ENCODE measurements around the gene GDPGP1. TPM values are rescaled to one million over a fixed set of nuclear protein-coding genes. Genes with fewer than 3 reads are reported as not detected.

GDPGP1 gene
- total and polyA plus RNA-seq, 4 donors: 3.4 to 11.0 (median 5.2) TPM

DNA sequence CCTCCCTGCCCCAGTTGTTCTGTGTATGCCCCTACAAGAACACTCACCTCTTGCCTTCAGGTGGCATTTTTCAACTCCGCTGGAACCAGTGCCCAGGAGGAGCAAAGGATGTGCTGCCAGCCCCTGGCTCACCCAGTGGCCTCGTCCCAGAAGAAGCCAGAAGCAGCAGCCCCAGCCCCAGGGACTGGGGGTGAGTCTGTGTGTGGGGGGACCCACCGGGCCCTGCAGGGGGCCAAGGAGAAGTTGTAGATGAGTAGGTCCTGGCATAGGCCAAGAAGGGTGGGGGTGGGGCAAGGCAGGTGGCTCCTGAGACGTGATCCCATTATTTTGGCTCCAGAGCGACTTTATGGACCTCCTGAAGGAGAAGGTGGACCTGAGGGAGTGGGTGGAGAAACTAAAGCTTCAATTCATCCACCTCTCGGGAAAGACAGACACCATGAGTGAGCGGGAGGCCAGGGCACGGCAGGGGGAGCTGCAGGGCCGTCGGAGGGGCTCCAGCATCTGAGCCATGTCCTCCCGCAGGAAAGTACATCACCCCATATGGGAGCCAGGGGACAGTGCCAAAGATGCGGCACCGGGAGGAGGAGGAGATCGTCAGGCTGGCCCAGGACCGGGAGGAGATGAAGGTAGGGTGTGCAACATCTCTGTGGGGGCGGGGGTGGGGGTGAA lies 60.7 kb downstream of the GDPGP1 start:
- H3K27me3 ChIP-seq (ENCODE audit: control insufficient read depth in 3 of 3, insufficient read depth in 3 of 3, low read length in 2 of 3): no peaks in the 10 kb centered on the region
- H3K9ac ChIP-seq (ENCODE audit: insufficient read depth in 1 of 2, low read length in 2 of 2): no peak overlapping the region
- peaks cover 0 to 2% (median 0%) of the 10 kb centered on the region in 4 donors for H3K9me3 ChIP-seq (ENCODE audit: control insufficient read depth in 4 of 4, insufficient read depth in 3 of 4, low read length in 3 of 4)
- H3K27ac ChIP-seq (ENCODE audit: low read depth in 1 of 2, low read length in 1 of 2): no peak overlapping the region
- peaks cover 0 to 8% (median 0%) of the 10 kb centered on the region in 5 donors for H3K4me1 ChIP-seq (ENCODE audit: control insufficient read depth in 5 of 5, insufficient read depth in 5 of 5, low read length in 5 of 5)
- WGBS, 2 donors: 75 to 85% methylated on average over 16 of the region's 16 CpGs
- no peaks in the 10 kb centered on the region for H3K36me3 ChIP-seq (ENCODE audit: control insufficient read depth in 4 of 4, insufficient read depth in 4 of 4, low read length in 4 of 4)
- DNase-seq: no peak
- H3K4me3 ChIP-seq: no peak overlapping the region
- ATAC-seq (ENCODE audit: insufficient read depth, low FRiP score): no peak
- TF ChIP-seq, protein P1, sequence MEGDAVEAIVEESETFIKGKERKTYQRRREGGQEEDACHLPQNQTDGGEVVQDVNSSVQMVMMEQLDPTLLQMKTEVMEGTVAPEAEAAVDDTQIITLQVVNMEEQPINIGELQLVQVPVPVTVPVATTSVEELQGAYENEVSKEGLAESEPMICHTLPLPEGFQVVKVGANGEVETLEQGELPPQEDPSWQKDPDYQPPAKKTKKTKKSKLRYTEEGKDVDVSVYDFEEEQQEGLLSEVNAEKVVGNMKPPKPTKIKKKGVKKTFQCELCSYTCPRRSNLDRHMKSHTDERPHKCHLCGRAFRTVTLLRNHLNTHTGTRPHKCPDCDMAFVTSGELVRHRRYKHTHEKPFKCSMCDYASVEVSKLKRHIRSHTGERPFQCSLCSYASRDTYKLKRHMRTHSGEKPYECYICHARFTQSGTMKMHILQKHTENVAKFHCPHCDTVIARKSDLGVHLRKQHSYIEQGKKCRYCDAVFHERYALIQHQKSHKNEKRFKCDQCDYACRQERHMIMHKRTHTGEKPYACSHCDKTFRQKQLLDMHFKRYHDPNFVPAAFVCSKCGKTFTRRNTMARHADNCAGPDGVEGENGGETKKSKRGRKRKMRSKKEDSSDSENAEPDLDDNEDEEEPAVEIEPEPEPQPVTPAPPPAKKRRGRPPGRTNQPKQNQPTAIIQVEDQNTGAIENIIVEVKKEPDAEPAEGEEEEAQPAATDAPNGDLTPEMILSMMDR (IDR thresholded peaks at IDR 0.05; ENCODE audit: control extremely low read depth, extremely low read depth): no peak

DNA sequence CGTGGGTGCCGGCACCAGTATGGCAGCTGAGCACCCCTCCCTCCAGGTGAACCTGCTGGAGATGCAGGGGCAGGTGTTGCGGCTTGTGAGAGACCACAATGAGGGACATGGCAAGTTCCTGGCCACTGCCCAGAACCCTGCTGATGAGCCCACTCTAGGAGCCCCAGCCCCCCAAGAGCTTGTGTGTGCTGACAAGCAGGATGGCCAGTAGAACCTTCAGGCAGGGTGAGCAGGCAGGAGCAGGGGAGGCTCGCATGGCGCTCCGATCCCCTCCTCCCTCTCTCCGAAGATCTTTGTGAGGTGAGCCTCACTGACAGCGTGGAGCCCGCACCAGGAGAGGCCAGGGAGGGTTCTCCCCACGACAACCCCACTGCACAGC lies 61.2 kb downstream of the GDPGP1 start:
- H3K27me3 ChIP-seq (ENCODE audit: control insufficient read depth in 3 of 3, insufficient read depth in 3 of 3, low read length in 2 of 3): no peaks in the 10 kb centered on the region
- DNase-seq (no peak), ATAC-seq (ENCODE audit: insufficient read depth, low FRiP score) (no peak)
- H3K36me3 ChIP-seq (ENCODE audit: control insufficient read depth in 4 of 4, insufficient read depth in 4 of 4, low read length in 4 of 4): no peaks in the 10 kb centered on the region
- H3K4me1 ChIP-seq (ENCODE audit: control insufficient read depth in 5 of 5, insufficient read depth in 5 of 5, low read length in 5 of 5): peaks cover 0 to 8% (median 0%) of the 10 kb centered on the region in 5 donors
- no peak overlapping the region for H3K4me3 ChIP-seq
- TF ChIP-seq, protein P1 (IDR thresholded peaks at IDR 0.05; ENCODE audit: control extremely low read depth, extremely low read depth): no peak
- 60 to 67% methylated on average over 10 of the region's 10 CpGs for WGBS, 2 donors
- H3K27ac ChIP-seq (ENCODE audit: low read depth in 1 of 2, low read length in 1 of 2): no peak overlapping the region
- H3K9ac ChIP-seq (ENCODE audit: insufficient read depth in 1 of 2, low read length in 2 of 2): no peak overlapping the region
- peaks cover 0 to 2% (median 0%) of the 10 kb centered on the region in 4 donors for H3K9me3 ChIP-seq (ENCODE audit: control insufficient read depth in 4 of 4, insufficient read depth in 3 of 4, low read length in 3 of 4)

Small RNA genes within 50 kb of the gene (small RNA-seq; reads per million reads assigned to genes)
- gene AC091167.3 (ENCODE audit: low replicate concordance) (not detected), gene RN7SL736P (ENCODE audit: low replicate concordance) (not detected)

Other genes starting within 250 kb of the GDPGP1 start
- 10 to 100 TPM; 19.6 to 45.7 TPM for gene ZNF710, start 232.9 kb upstream of the GDPGP1 start, total RNA-seq
- gene ZNF710, start 232.9 kb upstream of the GDPGP1 start, polyA plus RNA-seq: 10 to 100 TPM; 31.5 to 49.1 TPM
- 10 to 100 TPM; 70.8 to 85.8 TPM for gene IDH2, start 131.7 kb upstream of the GDPGP1 start, total RNA-seq
- gene IDH2, start 131.7 kb upstream of the GDPGP1 start, polyA plus RNA-seq: 10 to 100 TPM; 52.0 to 73.8 TPM
- gene SEMA4B, start 32.9 kb upstream of the GDPGP1 start, total RNA-seq: 10 to 100 TPM; 59.1 to 87.5 TPM
- gene SEMA4B, start 32.9 kb upstream of the GDPGP1 start, polyA plus RNA-seq: 10 to 100 TPM; 24.0 to 80.4 TPM
- gene CIB1, start 268 bp upstream of the GDPGP1 start, total RNA-seq: 100 to 1,000 TPM in 1 of 2 donors, 10 to 100 TPM in 1; 38.2 to 116 TPM
- gene CIB1, start 268 bp upstream of the GDPGP1 start, polyA plus RNA-seq: 100 to 1,000 TPM; 142 to 189 TPM
- gene TTLL13, start 15.3 kb downstream of the GDPGP1 start, total RNA-seq: 1 to 10 TPM in 1 of 2 donors, under 1 TPM in 1; 0.34 to 1.4 TPM
- gene TTLL13, start 15.3 kb downstream of the GDPGP1 start, polyA plus RNA-seq: under 1 TPM; 0.11 to 0.12 TPM
- gene NGRN, start 31.5 kb downstream of the GDPGP1 start, total RNA-seq: 10 to 100 TPM; 85.2 to 89.2 TPM
- gene NGRN, start 31.5 kb downstream of the GDPGP1 start, polyA plus RNA-seq: 10 to 100 TPM; 55.2 to 57.3 TPM
- gene ZNF774, start 118.1 kb downstream of the GDPGP1 start, total RNA-seq: 1 to 10 TPM; 2.5 to 4.9 TPM
- gene ZNF774, start 118.1 kb downstream of the GDPGP1 start, polyA plus RNA-seq: 1 to 10 TPM; 1.6 to 1.9 TPM
- gene IQGAP1, start 154.0 kb downstream of the GDPGP1 start, total RNA-seq: 100 to 1,000 TPM; 217 to 396 TPM
- gene IQGAP1, start 154.0 kb downstream of the GDPGP1 start, polyA plus RNA-seq: 100 to 1,000 TPM in 1 of 2 donors, 10 to 100 TPM in 1; 83.0 to 160 TPM